ENCODE results near the gene COMMD7.
A peak's percentile ranks its signal among the peaks of the same experiment; 100 is the strongest.

COMMD7 gene

GRCh38 chr20:32743237-32744112 is at the start of gene COMMD7:
Gene COMMD7, minus strand, starts transcription at chr20:32743467. Its CDS starts 76 bp downstream, at chr20:32743391.
- peak; percentile 58 for DNase-seq (ENCODE audit: low read depth)

GRCh38 chr20:32792731-32793458 is 49.6 kb upstream of the COMMD7 start:
- no peak for DNase-seq (ENCODE audit: low read depth)

GRCh38 chr20:32792316-32792715 is 49.0 kb upstream of the COMMD7 start:
- peak; percentile 9 for DNase-seq (ENCODE audit: low read depth)

- DNase-seq (ENCODE audit: low read depth): no peak
These were observed 47.4 kb upstream of the COMMD7 start for GRCh38 chr20:32790751-32791057.

GRCh38 chr20:32789896-32790750 is 46.9 kb upstream of the COMMD7 start:
- DNase-seq (ENCODE audit: low read depth): peak; percentile 54

GRCh38 chr20:32787168-32787567 is 43.9 kb upstream of the COMMD7 start:
- no peak for DNase-seq (ENCODE audit: low read depth)

GRCh38 chr20:32786059-32786760 is 42.9 kb upstream of the COMMD7 start:
- no peak for DNase-seq (ENCODE audit: low read depth)

- DNase-seq (ENCODE audit: low read depth): no peak
These were observed 41.3 kb upstream of the COMMD7 start for GRCh38 chr20:32784369-32785080.

GRCh38 chr20:32780749-32781655 is 37.7 kb upstream of the COMMD7 start:
- no peak for DNase-seq (ENCODE audit: low read depth)

GRCh38 chr20:32780278-32780677 is 37.0 kb upstream of the COMMD7 start:
- no peak for DNase-seq (ENCODE audit: low read depth)

GRCh38 chr20:32779500-32780211 is 36.4 kb upstream of the COMMD7 start:
- DNase-seq (ENCODE audit: low read depth): no peak

- no peak for DNase-seq (ENCODE audit: low read depth)
These were observed 34.1 kb upstream of the COMMD7 start for GRCh38 chr20:32777177-32777956.

- DNase-seq (ENCODE audit: low read depth): no peak
These were observed 32.2 kb upstream of the COMMD7 start for GRCh38 chr20:32775336-32775991.

GRCh38 chr20:32773855-32774254 is 30.6 kb upstream of the COMMD7 start:
- no peak for DNase-seq (ENCODE audit: low read depth)

- no peak for DNase-seq (ENCODE audit: low read depth)
These were observed 30.0 kb upstream of the COMMD7 start for GRCh38 chr20:32773223-32773622.

- DNase-seq (ENCODE audit: low read depth): no peak
These were observed 28.8 kb upstream of the COMMD7 start for GRCh38 chr20:32772046-32772445.

GRCh38 chr20:32767418-32768198 is 24.3 kb upstream of the COMMD7 start:
- DNase-seq (ENCODE audit: low read depth): no peak
